ENCODE data around the gene PKP4.

PKP4 gene

DNA sequence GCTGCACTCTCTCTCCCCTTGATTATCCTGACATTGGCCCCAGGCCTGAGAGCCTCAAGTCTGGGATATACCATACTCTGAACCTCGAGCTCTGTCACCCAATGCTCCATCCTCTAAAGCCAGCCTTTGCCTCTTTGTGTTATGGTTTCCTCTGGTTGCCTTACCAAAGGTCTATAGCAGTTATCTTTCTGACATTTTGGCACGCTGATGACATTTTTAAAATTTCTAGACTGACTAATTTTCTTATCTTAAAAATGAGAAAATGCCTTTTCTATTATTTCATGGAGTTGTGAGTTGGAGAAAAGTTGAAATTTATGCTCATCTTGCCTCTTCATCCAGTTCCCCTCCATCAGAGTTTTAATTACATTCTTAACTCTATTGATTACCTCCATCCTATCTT is 62.7 kb downstream of the PKP4 start:
- no peak overlapping the region for H3K27ac ChIP-seq
- TF ChIP-seq CTCF (conservative IDR thresholded peaks at IDR 0.05) (no peak), ZFX (IDR thresholded peaks at IDR 0.05) (no peak)

DNA sequence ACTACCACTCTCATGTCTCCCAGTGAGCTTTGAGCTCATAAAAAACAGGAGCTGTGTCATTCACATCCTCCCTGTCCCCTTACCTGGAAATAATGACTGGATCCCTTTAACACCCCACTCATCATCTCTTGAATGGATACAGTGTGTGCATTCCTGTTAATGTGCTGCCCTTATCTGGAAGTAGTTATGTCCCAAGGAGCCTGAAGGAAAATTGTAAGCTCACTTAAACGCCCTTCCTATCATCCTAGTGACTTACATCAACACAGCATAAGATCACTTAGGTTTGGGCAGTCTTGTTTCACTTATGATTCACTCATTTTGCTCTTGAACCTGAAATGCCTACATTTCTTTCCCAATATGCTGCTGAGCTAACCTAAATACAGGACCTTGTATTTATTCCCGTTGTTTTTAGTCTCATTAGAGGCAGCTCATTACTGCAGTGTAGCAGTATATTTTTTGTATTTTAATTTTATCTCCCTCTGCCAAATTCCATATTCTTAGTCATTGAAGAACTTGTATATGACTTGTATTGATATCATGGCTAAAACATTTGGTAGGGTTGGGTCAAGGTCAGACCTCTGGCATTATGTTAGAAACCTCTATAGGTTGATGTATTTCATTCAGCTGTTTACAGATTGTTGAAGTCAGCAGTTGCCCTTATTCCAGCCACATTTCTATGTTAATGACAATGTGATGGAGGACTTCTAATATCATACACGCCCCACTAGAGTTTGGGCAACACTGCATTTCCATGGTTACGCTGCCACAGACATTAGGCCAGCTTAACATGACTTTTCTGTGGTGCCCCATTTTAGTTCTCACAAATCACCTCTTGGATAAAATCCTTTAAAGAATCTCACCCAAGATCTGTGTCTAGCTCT is 72.9 kb downstream of the PKP4 start:
- no peak for TF ChIP-seq ZFX (IDR thresholded peaks at IDR 0.05)
- no peak for TF ChIP-seq CTCF (conservative IDR thresholded peaks at IDR 0.05)
- no peak overlapping the region for H3K27ac ChIP-seq

- H3K27ac ChIP-seq, result no peak overlapping the region
- TF ChIP-seq ZFX (IDR thresholded peaks at IDR 0.05), result no peak
Observed at GRCh38 chr2:158530829-158531228, 74.1 kb downstream of the PKP4 start.

- TF ChIP-seq ZFX (IDR thresholded peaks at IDR 0.05), result no peak
- TF ChIP-seq CTCF (conservative IDR thresholded peaks at IDR 0.05), result no peak
- no peak overlapping the region for H3K27ac ChIP-seq
Observed at GRCh38 chr2:158533009-158533408, 76.3 kb downstream of the PKP4 start.

DNA sequence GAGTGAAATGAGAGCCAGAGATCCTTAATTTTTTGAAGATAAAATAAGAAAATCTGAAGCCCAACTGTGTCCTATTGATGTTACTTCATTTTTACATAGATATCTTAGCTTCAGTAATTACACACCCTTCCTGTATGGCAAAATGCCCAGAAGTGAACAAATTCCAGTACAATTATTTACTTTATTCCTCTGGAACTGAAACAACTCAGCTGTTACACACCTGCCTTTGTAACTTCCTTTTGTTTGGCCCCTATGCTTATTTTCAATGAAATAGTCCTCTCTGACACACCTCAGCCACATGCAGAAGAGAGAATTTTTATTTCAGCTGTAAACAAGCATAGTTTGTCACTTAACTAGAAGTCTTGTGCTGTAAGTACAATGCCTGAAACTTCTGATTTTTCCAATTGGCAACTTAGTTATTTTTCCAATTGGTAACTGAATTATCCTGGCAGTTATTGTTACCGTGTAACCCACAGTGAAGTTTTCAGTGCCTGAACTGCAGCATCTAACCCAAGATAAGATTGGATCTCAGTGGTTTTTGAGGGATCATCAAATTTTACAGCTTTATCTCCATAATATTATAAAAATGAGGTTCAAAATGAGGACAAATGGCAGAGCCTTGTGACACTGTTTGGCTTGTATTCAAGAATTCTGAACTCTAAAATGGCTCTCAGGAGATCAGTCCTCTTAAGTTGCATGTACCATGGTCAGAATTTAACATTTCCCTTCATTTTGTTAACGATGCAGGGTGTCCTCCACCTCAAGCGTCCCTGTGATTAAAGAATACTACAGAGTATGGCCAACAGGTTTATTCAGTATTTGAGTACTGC is 82.6 kb downstream of the PKP4 start:
- no peak for TF ChIP-seq CTCF (conservative IDR thresholded peaks at IDR 0.05)
- no peak for TF ChIP-seq ZFX (IDR thresholded peaks at IDR 0.05)
- H3K27ac ChIP-seq, result no peak overlapping the region

DNA sequence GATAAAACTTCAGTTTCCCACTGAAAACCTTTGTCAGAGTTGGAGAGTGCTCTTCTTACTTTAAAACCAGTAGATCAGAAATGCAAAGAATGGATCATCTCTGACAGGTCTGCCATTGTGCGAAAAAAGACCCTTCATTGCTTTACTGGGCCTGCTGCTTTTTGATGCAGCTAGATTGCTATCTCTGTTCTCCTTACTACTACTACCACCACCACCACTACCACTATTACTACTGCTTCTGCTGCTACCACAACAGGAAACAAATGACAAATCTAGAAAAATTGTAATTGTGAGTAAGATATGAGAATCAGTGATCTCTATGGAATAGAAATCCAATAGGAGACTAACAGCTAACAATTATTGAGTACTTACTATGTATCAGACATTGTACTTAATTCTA is 85.8 kb downstream of the PKP4 start:
- TF ChIP-seq ZFX (IDR thresholded peaks at IDR 0.05) (no peak), CTCF (conservative IDR thresholded peaks at IDR 0.05) (no peak)
- no peak overlapping the region for H3K27ac ChIP-seq

DNA sequence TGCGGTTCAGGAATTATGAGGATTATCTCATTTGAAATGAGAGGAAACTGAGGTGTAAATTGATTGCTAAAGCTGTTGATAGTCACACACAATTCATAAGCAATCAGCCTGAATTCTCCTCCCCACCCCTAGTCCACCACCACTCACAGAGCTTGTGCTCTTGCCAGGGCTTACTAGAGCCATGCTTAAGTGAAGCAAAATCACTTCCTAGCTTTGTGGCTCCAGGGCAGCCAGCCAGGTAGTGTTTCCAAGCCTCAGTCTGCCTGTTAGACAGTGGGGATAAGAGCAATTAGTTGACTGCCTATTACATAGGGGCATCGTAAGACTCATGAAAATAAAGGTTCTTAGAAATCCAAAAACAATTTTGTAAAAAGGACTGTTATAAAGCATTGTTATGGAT is 87.2 kb downstream of the PKP4 start:
- H3K27ac ChIP-seq, result no peak overlapping the region
- no peak for TF ChIP-seq ZFX (IDR thresholded peaks at IDR 0.05)
- TF ChIP-seq CTCF (conservative IDR thresholded peaks at IDR 0.05), result no peak
